ENCODE data around the gene MIEF1.

Gene MIEF1

DNA sequence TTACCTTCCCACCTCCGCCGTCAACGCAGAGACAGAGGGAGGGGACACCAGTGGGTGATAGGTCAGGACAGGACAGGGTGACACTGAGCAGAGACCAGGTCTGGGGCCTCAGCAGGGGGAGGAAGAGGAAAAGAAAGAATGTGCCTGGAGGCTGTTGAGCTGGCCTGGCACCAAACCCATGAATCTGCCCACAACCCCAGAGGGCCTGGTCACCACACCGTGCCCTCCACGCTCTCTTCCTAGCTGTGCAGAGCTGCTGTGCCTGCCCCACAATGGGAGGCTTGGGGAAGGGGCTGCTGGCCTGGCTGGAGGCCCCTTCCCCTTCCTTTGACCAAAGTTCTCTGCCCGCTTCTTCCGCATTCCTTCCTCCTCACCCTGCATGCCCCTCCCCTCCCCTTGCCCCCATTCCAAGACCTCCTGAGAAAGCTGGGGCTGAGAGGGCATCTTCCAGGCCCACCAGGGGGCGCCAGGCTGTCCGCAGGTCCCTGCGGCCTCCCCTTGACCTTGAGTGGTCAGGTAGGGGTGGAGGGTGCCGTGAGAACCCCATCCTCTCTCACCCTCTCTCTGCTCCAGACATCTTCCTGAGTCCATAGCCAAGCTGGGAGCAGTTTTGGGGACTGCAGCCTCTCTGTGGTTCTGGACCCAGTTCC, 57.5 kb downstream of the MIEF1 start:
- no peaks in the 10 kb centered on the region for H3K4me1 ChIP-seq (ENCODE audit: control insufficient read depth, insufficient read depth, low read length)
- H3K27me3 ChIP-seq (ENCODE audit: control insufficient read depth, insufficient read depth, low read length), result peaks cover 62% of the 10 kb centered on the region
- H3K4me2 ChIP-seq (ENCODE audit: low read length), result no peak overlapping the region
- H3K36me3 ChIP-seq (ENCODE audit: insufficient read depth, low read length), result no peaks in the 10 kb centered on the region
- H3K9me3 ChIP-seq (replicated peaks; ENCODE audit: low read length), result no peaks in the 10 kb centered on the region
- H3K4me3 ChIP-seq (ENCODE audit: low read length), result no peak overlapping the region
- H3K9ac ChIP-seq (ENCODE audit: low read depth, low read length), result no peak overlapping the region

GRCh38 chr22:39560127-39560526, 58.0 kb downstream of the MIEF1 start:
- H3K4me3 ChIP-seq (ENCODE audit: low read length), result no peak overlapping the region
- no peaks in the 10 kb centered on the region for H3K9me3 ChIP-seq (replicated peaks; ENCODE audit: low read length)
- H3K36me3 ChIP-seq (ENCODE audit: insufficient read depth, low read length), result no peaks in the 10 kb centered on the region
- no peak overlapping the region for H3K4me2 ChIP-seq (ENCODE audit: low read length)
- H3K9ac ChIP-seq (ENCODE audit: low read depth, low read length), result no peak overlapping the region
- peaks cover 62% of the 10 kb centered on the region for H3K27me3 ChIP-seq (ENCODE audit: control insufficient read depth, insufficient read depth, low read length)
- no peaks in the 10 kb centered on the region for H3K4me1 ChIP-seq (ENCODE audit: control insufficient read depth, insufficient read depth, low read length)

GRCh38 chr22:39562839-39563489, 60.9 kb downstream of the MIEF1 start:
- H3K9me3 ChIP-seq (replicated peaks; ENCODE audit: low read length), result no peaks in the 10 kb centered on the region
- H3K9ac ChIP-seq (ENCODE audit: low read depth, low read length), result no peak overlapping the region
- peaks cover 41% of the 10 kb centered on the region for H3K27me3 ChIP-seq (ENCODE audit: control insufficient read depth, insufficient read depth, low read length)
- no peak overlapping the region for H3K4me3 ChIP-seq (ENCODE audit: low read length)
- H3K4me2 ChIP-seq (ENCODE audit: low read length), result no peak overlapping the region
- H3K36me3 ChIP-seq (ENCODE audit: insufficient read depth, low read length), result no peaks in the 10 kb centered on the region
- H3K4me1 ChIP-seq (ENCODE audit: control insufficient read depth, insufficient read depth, low read length), result no peaks in the 10 kb centered on the region

GRCh38 chr22:39563571-39564428, 61.7 kb downstream of the MIEF1 start:
- peaks cover 33% of the 10 kb centered on the region for H3K27me3 ChIP-seq (ENCODE audit: control insufficient read depth, insufficient read depth, low read length)
- H3K4me2 ChIP-seq (ENCODE audit: low read length), result no peak overlapping the region
- no peak overlapping the region for H3K4me3 ChIP-seq (ENCODE audit: low read length)
- H3K36me3 ChIP-seq (ENCODE audit: insufficient read depth, low read length), result no peaks in the 10 kb centered on the region
- no peaks in the 10 kb centered on the region for H3K9me3 ChIP-seq (replicated peaks; ENCODE audit: low read length)
- H3K4me1 ChIP-seq (ENCODE audit: control insufficient read depth, insufficient read depth, low read length), result no peaks in the 10 kb centered on the region
- H3K9ac ChIP-seq (ENCODE audit: low read depth, low read length), result no peak overlapping the region

DNA sequence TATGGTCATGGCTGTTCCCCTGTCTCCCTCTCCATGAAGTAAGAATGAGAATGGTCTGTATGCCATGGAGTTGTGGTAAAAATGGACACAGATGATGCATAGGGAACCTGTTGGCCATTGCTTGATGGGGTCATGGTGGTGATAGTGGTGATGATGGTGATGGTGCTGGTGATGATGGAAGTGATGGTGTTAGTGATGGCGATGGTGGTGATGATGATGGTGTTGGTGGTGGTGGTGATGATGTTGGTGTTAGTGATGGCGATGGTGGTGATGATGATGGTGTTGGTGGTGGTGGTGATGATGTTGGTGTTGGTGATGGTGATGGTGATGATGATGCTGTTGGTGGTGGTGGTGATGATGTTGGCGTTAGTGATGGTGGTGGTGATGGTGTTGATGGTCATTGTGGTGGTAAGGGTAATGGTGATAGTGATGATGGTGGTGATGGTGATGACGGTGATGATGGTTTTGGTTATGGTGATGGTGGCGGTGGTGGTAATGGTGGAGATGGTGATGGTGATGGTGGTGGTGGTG, 63.4 kb downstream of the MIEF1 start:
- Histone ChIP-seq H3K4me3 (ENCODE audit: low read length) (no peak overlapping the region), H3K9me3 (replicated peaks; ENCODE audit: low read length) (no peaks in the 10 kb centered on the region), H3K27me3 (ENCODE audit: control insufficient read depth, insufficient read depth, low read length) (peaks cover 21% of the 10 kb centered on the region), H3K4me1 (ENCODE audit: control insufficient read depth, insufficient read depth, low read length) (no peaks in the 10 kb centered on the region), H3K9ac (ENCODE audit: low read depth, low read length) (no peak overlapping the region), H3K36me3 (ENCODE audit: insufficient read depth, low read length) (no peaks in the 10 kb centered on the region), H3K4me2 (ENCODE audit: low read length) (no peak overlapping the region)

GRCh38 chr22:39567135-39567946, 65.3 kb downstream of the MIEF1 start:
- Histone ChIP-seq H3K9me3 (replicated peaks; ENCODE audit: low read length) (no peaks in the 10 kb centered on the region), H3K36me3 (ENCODE audit: insufficient read depth, low read length) (no peaks in the 10 kb centered on the region), H3K27me3 (ENCODE audit: control insufficient read depth, insufficient read depth, low read length) (peaks cover 24% of the 10 kb centered on the region), H3K9ac (ENCODE audit: low read depth, low read length) (no peak overlapping the region), H3K4me3 (ENCODE audit: low read length) (no peak overlapping the region), H3K4me2 (ENCODE audit: low read length) (no peak overlapping the region), H3K4me1 (ENCODE audit: control insufficient read depth, insufficient read depth, low read length) (no peaks in the 10 kb centered on the region)
